ENCODE measurements around the gene DLG5.

DNA sequence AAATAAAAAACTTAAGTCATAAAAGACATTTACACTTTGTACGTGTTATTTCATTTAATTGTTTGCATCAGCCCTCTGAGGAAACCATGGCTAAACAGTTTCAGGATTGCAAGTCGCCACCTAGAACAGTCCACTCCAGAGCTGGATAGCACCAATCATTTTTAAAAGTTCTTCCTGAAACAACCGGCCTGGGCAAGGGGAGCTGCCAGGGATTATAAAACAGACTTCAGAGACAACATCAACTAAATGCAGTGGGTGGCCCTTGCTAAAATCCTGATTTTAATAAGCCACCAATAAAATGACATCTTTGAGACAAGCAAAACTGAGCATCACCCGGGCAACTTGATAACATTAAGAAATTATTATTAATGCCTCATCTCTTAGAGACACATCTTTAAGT, 13.5 kb downstream of the DLG5 start:
- TF ChIP-seq, protein P1, sequence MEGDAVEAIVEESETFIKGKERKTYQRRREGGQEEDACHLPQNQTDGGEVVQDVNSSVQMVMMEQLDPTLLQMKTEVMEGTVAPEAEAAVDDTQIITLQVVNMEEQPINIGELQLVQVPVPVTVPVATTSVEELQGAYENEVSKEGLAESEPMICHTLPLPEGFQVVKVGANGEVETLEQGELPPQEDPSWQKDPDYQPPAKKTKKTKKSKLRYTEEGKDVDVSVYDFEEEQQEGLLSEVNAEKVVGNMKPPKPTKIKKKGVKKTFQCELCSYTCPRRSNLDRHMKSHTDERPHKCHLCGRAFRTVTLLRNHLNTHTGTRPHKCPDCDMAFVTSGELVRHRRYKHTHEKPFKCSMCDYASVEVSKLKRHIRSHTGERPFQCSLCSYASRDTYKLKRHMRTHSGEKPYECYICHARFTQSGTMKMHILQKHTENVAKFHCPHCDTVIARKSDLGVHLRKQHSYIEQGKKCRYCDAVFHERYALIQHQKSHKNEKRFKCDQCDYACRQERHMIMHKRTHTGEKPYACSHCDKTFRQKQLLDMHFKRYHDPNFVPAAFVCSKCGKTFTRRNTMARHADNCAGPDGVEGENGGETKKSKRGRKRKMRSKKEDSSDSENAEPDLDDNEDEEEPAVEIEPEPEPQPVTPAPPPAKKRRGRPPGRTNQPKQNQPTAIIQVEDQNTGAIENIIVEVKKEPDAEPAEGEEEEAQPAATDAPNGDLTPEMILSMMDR (conservative IDR thresholded peaks at IDR 0.05), result no peak
- no peak for TF ChIP-seq ZFX (IDR thresholded peaks at IDR 0.05)
